GM19099 (cell line): Measurements from ENCODE around the gene ELMO1.

Experiments used
- POLR2A ChIP-seq: IDR thresholded peaks from 3 replicates; pipeline ENCODE4 v1.6.1; 2011; ENCODE audit warnings: low read depth; ENCODE audit not compliant: insufficient read length; ENCODE audit errors: extremely low read depth

The ELMO1 gene

DNA sequence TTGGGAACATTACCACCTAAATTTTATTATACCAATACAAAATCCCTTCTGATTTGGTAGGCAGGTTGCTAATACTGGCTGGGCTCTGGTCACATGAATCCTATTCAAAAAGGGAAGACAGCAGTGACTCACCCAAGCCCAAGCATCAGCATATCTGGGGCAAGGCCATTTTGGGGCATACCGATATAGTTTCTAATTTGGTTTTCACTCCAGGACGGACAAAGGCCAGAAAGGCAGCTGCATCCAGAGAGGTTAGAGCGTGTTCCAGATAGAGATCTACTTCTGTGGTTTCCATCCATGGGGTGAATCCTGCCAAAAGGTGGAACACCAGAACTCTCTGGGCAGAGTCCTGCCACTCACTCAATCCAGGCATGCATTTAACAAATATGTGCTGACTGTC, 335.8 kb downstream of the ELMO1 start:
- TF ChIP-seq POLR2A, result no peak

DNA sequence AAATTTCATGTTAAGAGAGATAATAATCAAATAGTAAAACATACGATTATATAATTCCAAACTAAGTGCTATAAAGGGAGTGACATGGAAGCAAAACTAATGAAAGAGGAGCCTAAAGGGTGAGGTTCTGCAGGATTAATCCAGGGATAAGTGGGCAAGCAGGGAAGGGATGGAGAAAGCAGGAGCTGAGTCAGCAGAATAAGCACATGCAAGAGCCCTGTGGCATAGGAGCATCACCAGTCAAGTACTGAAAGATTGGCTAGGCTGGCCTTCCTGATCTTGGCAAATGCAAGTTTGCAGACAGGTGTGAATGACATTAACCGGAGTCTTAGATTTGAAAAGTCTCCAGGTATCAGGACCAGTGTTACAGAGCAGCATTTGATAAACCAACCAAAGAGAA, 336.4 kb downstream of the ELMO1 start:
- no peak for TF ChIP-seq POLR2A

DNA sequence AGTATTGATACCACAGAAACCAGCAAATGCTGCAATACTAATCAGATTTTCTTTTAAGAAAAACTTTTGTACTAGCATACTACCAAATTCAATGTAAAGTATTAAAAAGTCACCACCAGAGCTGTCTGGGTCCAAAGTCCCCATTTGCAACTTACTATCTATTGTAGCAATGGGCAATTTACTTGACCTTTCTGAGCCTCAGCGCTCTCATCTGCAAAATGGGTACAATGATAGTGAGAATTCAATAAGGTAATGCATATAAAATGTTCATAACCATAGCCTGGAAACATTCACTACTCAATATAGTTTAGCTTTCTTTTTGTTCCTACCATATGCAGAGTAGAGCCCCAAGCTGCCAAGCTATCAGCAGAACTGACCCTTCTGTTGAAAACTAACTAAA, 337.2 kb downstream of the ELMO1 start:
- TF ChIP-seq POLR2A, result no peak

DNA sequence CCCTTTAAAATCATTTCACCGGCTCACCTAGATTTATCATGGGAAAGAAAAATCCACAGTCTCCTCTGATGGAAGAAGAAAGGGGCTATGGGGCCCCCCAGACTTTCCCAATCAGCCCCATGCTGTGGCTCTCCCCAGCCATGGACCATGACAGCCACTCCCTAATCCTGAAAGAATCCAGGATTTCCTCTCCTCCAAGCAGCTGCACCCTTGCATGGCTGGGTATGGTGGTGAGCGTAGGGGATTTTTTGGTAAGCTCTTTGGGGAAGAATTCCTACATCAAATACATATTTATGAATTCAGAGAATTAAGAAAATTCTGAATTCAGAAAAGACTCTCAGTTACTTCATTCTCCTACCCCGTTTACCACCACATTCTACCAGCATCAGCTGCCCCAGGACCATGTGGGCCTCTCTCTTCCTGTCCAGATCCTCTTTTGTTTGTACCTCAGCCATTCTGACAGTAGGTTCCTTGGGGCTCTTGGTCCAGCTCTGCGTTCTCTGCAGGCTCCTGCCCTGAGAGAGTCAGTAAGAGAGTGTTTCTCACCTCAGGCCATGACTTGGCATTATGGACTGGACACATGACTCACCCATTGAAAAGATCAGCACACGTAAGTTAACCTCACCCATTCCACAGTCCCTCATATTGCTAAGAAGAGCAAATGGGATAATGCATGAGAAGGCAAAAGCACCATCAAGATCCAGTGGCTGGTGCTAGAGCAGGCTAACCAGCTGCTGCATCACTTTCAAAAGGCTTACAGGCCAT, 337.8 kb downstream of the ELMO1 start:
- TF ChIP-seq POLR2A, result no peak

DNA sequence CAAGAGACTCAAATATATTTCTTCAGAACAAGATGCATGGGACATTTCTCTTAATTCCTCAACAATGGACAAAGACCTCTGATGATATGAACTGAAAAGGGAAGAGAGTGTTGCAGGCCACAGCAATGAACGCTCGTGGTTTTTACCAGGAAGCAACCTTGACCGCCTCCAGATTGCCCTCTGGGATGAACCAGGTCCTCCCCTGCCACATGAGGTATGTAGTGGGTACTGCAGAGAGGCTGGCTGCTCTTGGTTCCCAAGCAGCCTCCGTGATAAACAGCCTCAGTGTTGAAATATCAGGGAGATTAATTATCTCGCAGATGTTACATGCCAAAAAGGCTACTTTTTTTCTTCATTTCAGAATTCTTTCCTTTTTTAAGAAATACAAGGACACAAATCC, 338.8 kb downstream of the ELMO1 start:
- TF ChIP-seq POLR2A, result no peak

DNA sequence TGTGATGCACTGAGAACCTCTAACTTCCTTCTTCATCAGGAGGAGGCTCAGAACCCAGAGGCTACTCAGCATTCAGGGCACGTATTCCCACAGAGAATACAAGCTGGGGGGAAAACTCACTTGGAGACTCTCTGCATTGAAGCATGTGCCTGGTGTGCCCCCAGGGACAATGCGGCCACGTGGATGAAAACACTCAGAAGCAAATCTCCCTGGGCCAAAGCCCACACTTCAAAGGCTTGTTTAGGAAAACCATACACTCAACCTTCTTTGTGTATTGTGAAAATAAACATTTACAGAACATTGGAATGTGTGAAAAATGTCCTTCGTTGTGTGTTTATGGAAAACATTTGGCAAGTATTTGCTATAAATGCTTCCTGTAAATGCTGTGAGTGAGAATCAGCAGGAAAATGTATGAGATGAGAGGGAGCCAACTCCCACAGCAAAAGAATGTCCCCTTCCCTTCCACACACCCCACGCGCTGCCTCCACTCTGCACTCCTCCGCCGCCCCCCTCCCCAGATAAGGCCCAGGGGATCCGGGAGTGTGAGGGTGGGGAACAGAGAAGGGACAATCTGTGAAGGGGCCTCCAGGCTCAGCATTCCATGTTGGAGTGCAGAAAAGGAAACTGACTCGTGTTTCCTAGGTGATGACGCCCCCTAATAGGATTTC, 339.5 kb downstream of the ELMO1 start:
- TF ChIP-seq POLR2A, result no peak

DNA sequence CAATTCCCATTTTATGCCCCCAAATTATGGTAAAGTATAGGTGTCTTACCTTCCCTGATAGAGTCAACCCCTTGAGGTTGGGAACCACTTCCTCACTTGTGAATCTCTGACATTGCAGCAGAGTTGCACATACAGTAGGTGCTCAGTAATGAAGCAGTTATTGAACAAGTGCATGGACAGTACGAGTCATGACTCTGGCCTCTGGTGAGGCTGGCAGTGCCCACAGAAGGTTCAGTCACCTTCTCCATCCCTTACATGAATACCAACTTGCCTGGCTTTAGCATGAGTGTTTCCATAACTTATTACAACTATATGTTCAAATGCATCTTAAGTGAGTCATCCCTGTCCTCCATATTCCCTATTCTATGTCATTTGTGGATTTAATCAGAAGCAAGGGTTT, 340.0 kb downstream of the ELMO1 start:
- TF ChIP-seq POLR2A, result no peak

DNA sequence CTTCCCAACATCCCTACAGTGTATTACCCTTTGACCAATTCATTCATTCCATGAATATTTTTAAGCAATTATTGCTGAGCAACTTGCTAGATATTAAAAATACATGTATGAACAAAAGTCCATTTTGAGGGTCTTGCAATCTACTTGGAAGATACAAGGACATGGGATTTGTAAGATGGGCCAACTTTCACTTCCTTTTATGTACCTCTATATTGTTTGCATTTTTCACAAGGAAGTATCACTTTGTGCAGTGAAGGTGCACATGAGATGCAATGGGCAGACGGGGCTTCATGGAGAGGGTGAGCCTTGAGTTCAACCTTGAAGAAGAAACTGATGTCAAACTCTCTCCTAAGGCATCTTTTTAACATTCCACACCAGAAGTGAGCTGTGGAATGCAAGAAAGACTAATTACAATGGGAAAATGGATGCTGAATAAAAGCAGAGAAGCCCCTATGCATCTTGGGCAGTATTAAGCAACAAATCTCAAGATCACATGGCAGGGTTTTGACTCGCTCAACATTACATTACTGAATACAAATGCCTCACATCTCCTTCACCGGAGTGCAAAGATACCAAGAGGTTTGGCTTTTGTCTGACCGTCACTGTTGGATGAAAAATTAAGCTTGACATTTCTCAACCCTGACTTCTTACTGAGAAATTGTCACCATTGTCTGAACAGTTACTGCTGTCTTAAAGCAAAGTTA, 341.5 kb downstream of the ELMO1 start:
- TF ChIP-seq POLR2A, result no peak

DNA sequence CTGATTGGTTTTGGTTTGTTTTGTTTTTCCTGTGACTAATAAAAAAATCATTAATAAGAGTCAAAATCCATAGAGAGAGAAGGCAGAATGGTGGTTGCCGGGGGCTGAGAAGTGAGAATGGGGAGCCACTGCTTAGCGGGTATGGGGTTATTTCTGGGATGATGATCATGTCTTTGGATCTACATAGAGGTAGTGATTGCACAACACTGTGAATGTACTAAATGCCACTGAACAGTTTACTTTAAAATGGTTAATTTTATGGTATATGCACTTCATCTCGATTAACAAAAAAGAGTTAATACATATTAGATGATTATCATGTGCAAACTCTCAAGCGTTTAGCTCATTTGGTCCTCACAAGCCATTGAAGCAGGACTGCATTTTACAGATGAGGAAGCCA, 342.9 kb downstream of the ELMO1 start:
- TF ChIP-seq POLR2A, result no peak

DNA sequence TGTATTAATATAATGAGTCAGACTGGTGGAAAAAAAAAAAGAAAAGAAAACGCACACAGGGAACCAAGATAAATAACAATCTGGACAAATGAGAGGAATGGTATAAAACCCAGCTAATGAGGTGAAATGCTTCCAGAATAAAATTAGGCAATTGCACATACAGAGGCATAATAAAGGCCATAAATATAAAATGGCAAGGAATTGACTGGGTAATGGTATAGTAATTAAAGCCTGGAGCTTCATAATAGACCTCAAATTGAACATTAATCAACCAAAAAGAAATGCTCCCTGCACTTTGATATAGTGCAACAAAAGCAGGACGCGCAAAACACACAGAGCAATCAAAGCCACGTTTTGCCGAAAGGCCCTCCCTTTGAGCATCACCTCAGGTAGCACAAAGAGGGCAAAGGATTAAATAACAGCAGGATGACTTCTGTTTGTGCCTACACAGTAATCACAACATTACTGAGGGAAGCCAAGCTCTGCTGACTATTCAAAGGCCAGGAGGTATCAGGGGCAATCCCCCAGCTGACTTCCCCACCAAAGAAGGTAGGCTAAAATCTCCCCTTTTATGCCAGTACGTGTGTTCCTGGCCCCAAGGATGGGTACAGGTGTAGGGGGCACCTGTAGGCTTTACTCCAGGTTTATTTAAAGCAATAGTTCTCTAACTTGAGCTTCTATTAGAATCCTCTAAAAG, 343.7 kb downstream of the ELMO1 start:
- no peak for TF ChIP-seq POLR2A

DNA sequence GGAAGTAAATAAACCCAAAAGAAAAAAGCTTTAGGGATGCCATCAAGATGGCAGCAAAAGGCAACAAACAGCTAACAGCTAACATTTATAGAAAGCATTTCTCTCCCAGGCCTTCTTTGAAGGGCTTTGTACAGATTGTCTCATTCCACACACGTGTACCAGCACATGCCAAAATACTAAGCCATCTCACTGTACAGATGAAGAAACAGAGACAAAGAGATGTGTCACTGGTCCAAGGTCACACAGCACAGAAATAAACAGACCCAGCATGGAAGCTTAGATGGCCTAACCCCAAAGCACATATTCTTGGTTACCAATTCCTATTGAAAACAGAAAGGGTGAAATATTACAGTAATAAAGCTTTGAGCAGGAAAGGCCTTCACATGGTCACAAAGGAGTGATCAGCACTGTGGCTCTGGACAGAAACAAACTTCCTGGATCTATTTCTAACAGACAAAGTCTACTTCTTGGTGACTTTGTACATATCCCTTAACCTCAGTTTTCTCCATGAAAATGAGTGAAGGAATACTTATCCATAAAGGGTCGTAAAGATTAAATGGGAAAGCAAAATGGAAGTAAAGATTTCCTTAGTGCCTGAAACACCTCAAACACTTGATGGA, 346.0 kb downstream of the ELMO1 start:
- TF ChIP-seq POLR2A, result no peak

DNA sequence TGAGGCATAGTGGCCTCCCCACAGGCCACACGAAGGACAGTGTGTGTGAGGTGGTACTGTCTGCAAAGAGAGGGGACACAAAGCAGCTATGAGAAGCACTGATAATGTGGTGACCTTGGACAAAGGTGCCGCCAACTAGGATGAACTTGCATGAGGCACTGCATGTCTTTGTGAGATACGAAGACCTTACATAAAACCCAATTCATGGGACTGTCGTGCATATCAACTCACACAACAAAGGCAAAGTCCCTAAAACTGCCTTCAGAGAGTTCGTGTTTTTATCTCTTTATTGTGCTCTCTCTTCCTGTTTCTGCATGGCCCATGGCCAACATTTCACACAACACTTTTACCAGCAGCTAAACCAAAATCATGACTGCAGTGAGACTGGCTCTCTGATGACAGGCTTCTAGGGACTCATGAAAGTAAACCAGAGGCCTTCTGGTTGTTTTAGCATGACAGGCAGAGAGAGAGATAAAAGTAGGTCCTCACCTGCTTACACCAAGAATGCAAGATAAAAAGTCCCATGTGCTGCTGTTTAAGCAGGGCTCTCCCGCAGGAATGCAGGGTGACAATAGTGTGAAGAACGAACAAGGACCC, 347.8 kb downstream of the ELMO1 start:
- no peak for TF ChIP-seq POLR2A

DNA sequence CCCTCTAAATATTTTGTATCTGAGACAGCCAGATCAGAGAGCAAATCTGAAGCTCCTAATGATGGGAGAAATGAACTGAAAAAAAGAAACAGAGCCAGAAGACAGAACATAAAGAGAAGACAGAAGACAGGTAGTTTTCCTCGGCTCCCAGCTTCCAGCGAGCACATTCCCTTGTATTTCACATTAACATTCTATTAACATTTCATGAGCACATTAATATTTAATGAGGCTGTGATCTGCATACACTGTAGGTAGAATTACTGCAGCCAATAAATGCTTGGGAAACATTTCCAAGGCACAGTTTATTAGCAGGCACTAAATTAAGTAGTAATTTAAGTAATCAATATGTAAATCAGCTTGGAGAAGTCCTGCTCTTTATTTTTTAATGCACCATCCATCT, 349.9 kb downstream of the ELMO1 start:
- TF ChIP-seq POLR2A, result no peak

DNA sequence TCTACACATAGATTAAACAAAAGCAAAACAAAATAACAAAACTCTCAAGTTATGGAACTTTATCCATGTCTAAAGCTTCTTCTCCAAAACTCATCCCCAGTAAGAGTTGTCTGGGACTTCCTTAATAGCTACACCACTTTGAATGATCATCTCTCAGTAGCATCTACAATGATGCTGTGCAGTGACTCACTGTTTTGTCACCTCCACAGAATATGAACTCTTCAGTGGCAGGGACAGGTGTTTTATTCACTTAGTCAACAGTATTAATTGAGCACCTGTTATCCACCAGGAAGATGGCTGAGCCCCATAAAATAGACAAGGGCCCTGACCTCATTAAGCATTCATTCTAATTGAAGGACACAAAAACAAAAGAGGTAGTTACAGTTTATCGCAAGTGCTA, 350.7 kb downstream of the ELMO1 start:
- no peak for TF ChIP-seq POLR2A

DNA sequence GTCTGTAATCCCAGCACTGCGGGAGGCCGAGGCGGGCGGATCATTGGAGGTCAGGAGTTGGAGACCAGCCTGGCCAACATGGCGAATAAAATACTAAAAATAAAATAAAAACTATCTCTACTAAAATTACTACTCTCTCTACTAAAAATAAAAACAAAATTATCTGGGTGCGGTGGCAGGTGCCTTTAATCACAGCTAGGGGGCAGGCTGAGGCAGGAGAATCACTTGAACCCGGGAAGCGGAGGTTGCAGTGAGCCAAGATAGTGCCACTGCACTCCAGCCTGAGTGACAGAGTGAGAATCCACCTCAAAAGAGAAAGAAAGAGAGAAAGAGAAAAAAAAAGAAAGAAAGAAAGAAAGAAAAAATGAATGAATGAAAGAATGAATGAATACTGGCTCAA, 351.4 kb downstream of the ELMO1 start:
- no peak for TF ChIP-seq POLR2A

DNA sequence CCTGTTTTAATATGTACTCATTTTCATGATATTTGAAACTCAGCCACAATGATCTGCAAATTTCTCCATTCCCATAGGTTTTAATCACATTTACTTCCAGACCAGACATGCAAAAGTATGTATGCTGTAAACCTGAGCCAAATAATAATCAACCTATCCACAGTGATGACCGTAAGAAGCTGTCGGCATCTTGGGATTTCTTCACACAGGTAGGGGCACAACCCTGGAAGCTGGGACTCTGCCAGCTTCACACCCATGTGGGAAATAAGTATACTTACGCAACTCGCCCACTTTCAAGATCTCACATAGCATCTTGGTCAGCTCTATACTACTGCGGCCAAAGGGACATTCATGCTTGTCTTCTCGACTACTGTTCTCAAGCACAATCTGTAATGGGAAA, 352.3 kb downstream of the ELMO1 start:
- TF ChIP-seq POLR2A, result no peak
